Measurements from ENCODE around the gene SPINK9.

SPINK9 gene, protein sequence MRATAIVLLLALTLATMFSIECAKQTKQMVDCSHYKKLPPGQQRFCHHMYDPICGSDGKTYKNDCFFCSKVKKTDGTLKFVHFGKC

DNA sequence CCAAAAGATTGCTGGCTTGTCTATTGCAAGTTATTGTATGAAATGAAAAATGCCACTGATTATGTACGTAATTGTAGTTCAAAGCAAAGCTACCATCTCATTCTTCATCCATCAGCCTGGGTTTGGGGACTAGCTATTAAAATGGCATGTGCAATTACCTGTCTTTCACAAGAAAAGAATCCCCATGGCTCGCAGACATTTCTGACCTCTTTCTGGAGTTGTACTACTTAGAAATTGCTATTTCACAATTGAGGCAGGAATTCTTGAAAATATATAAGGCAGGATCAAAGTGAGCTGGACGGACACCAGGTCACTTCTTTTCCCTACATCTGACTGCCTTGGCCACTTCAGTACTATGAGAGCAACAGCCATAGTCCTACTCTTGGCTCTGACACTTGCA, at the start of gene SPINK9:
TSS of gene SPINK9 (plus strand) at position 301 of the 400 bp plus-strand sequence. CDS start at position 356, 55 bp downstream.
- H3K9me3 ChIP-seq (ENCODE audit: control insufficient read depth, low read length): no peaks in the 10 kb centered on the region
- no peaks in the 10 kb centered on the region for H3K36me3 ChIP-seq (ENCODE audit: control insufficient read depth, insufficient read depth, low read length)
- H3K4me3 ChIP-seq (ENCODE audit: low read depth, low read length): no peak within 1 kb of the TSS
- no peak within 1 kb of the TSS for H3K9ac ChIP-seq
- H3K27me3 ChIP-seq (ENCODE audit: control insufficient read depth, insufficient read depth, low read length): no peaks in the 10 kb centered on the region
- no peaks in the 10 kb centered on the region for H3K4me1 ChIP-seq
- TF ChIP-seq, protein P1, sequence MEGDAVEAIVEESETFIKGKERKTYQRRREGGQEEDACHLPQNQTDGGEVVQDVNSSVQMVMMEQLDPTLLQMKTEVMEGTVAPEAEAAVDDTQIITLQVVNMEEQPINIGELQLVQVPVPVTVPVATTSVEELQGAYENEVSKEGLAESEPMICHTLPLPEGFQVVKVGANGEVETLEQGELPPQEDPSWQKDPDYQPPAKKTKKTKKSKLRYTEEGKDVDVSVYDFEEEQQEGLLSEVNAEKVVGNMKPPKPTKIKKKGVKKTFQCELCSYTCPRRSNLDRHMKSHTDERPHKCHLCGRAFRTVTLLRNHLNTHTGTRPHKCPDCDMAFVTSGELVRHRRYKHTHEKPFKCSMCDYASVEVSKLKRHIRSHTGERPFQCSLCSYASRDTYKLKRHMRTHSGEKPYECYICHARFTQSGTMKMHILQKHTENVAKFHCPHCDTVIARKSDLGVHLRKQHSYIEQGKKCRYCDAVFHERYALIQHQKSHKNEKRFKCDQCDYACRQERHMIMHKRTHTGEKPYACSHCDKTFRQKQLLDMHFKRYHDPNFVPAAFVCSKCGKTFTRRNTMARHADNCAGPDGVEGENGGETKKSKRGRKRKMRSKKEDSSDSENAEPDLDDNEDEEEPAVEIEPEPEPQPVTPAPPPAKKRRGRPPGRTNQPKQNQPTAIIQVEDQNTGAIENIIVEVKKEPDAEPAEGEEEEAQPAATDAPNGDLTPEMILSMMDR (IDR thresholded peaks at IDR 0.05): no peak
- no peak within 1 kb of the TSS for H3K27ac ChIP-seq
- no peaks in the 10 kb centered on the region for H3K79me2 ChIP-seq
- no peak within 1 kb of the TSS for H2AFZ ChIP-seq
- no peak within 1 kb of the TSS for H3K4me2 ChIP-seq (ENCODE audit: low read length)

DNA sequence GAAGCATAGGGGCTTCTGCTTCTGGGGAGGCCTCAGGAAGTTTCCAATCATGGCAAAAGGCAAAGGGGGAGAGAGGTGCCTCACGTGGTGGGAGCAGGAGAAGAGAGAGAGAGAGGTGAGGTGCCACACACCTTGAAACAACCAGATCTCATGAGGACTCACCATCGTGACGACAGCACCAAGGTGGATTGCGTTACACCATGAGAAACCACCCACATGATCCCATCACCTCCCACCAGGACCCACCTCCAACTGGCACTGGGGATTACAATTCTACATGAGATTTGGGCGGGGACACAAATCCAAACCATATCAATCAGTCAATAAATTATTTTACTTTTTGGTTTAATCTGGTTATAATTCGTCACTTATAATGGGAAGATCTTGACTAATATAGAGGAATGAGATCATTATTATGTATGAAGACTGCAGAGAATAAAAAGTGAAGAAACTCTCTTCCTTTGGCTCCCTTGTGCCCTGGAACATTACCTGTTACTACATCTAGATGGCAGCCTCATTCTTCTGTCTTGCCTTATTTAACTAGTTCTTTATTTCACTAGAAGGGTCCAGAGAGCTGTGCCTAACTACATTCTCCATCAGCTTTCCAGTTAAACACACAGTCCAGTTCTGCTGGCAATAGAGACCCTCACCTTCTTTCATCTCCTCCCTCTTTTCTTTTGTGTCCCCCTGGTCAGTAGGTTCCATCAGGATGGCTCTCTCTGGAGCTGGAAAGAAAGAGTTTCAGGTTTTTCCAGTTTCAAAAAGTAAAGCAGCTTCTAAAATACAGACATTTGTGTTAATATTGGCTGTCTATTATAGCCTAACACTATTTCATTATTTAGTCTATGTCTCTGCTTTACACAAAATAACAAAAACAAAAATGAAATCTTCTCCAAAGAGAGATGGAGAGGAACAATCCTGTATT, 44.8 kb upstream of the SPINK9 start:
- Histone ChIP-seq H2AFZ (no peak overlapping the region), H3K27ac (no peak overlapping the region), H3K27me3 (ENCODE audit: control insufficient read depth, insufficient read depth, low read length) (no peaks in the 10 kb centered on the region), H3K9ac (no peak overlapping the region), H3K36me3 (ENCODE audit: control insufficient read depth, insufficient read depth, low read length) (peaks cover 2% of the 10 kb centered on the region), H3K4me1 (no peaks in the 10 kb centered on the region), H3K4me3 (ENCODE audit: low read depth, low read length) (no peak overlapping the region), H3K9me3 (ENCODE audit: control insufficient read depth, low read length) (no peaks in the 10 kb centered on the region), H3K4me2 (ENCODE audit: low read length) (no peak overlapping the region), H3K79me2 (no peaks in the 10 kb centered on the region)
- TF ChIP-seq, protein P1 (IDR thresholded peaks at IDR 0.05): no peak

DNA sequence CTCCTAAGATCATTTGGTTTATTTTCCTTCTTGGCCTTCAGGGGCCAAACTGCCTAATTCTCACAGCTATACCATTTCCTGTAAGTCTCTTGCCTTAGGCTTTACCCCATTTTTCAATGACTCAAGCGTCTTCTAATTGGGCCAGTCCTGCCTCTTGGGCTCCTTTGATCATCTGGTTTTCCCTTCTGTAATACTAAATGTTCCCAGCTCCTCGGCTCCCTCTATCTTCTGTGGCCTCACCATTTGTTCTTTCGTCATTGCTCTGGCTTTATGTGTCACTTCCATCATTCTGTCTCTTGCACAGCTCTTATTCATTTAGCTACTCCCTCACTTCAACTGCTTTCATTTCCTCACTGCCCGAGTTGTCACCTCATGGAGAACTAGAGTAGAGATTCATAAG, 37.6 kb upstream of the SPINK9 start:
- Histone ChIP-seq H3K27me3 (ENCODE audit: control insufficient read depth, insufficient read depth, low read length) (no peaks in the 10 kb centered on the region), H3K4me2 (ENCODE audit: low read length) (no peak overlapping the region), H3K4me1 (no peaks in the 10 kb centered on the region), H3K9me3 (ENCODE audit: control insufficient read depth, low read length) (no peaks in the 10 kb centered on the region), H3K79me2 (no peaks in the 10 kb centered on the region), H3K9ac (no peak overlapping the region), H3K27ac (no peak overlapping the region), H3K4me3 (ENCODE audit: low read depth, low read length) (no peak overlapping the region), H2AFZ (no peak overlapping the region), H3K36me3 (ENCODE audit: control insufficient read depth, insufficient read depth, low read length) (no peaks in the 10 kb centered on the region)
- TF ChIP-seq, protein P1 (IDR thresholded peaks at IDR 0.05): no peak

DNA sequence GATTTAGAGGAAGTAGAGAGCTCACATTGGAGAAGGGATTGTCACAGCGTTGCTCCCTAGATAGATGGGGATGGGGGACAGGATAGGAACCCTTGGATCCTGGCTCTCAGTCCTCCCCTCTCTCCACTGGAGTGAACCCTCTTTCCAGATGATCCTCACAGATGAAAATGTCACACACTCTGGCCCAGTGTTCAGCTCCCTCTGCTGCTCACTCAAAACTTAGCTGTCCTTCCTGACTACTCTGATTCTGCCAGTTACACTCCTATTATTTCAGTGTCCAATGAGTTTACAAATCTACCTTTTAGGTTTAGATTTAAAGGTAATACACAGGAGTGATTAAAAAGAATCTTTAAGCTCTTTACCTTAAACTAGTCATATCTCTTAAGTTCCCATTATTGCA, 28.9 kb upstream of the SPINK9 start:
- no peaks in the 10 kb centered on the region for H3K4me1 ChIP-seq
- H3K27ac ChIP-seq: no peak overlapping the region
- no peaks in the 10 kb centered on the region for H3K27me3 ChIP-seq (ENCODE audit: control insufficient read depth, insufficient read depth, low read length)
- TF ChIP-seq, protein P1 (IDR thresholded peaks at IDR 0.05): no peak
- H3K9me3 ChIP-seq (ENCODE audit: control insufficient read depth, low read length): no peaks in the 10 kb centered on the region
- no peak overlapping the region for H3K4me3 ChIP-seq (ENCODE audit: low read depth, low read length)
- no peaks in the 10 kb centered on the region for H3K79me2 ChIP-seq
- H3K9ac ChIP-seq: no peak overlapping the region
- no peak overlapping the region for H3K4me2 ChIP-seq (ENCODE audit: low read length)
- H3K36me3 ChIP-seq (ENCODE audit: control insufficient read depth, insufficient read depth, low read length): no peaks in the 10 kb centered on the region
- H2AFZ ChIP-seq: no peak overlapping the region

All from parathyroid adenoma (tissue), 2 donors.